Measurements from ENCODE around the gene KYNU.

Gene KYNU

DNA sequence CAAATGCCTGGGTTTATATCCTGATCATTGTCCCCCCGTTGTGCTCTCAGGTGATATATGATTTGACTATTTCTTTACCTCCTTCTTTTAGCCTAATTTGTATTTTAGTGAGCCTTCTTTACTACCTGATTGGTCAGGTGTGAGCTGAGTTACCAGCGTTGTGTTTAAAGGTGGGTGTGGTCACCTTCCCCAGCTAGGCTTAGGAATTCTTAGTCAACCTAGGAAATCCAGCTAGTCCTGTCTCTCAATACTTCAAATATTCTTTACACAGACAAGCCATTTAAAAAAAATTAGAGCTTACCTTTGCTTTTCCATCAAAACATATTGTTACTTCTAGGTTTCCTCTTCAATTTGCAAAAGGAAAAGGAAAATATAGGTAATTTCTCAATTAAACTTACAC is 30.2 kb downstream of the KYNU start:
- DNase-seq (ENCODE audit: extremely low read depth, low read depth) = no peak
- TF ChIP-seq, protein P1, sequence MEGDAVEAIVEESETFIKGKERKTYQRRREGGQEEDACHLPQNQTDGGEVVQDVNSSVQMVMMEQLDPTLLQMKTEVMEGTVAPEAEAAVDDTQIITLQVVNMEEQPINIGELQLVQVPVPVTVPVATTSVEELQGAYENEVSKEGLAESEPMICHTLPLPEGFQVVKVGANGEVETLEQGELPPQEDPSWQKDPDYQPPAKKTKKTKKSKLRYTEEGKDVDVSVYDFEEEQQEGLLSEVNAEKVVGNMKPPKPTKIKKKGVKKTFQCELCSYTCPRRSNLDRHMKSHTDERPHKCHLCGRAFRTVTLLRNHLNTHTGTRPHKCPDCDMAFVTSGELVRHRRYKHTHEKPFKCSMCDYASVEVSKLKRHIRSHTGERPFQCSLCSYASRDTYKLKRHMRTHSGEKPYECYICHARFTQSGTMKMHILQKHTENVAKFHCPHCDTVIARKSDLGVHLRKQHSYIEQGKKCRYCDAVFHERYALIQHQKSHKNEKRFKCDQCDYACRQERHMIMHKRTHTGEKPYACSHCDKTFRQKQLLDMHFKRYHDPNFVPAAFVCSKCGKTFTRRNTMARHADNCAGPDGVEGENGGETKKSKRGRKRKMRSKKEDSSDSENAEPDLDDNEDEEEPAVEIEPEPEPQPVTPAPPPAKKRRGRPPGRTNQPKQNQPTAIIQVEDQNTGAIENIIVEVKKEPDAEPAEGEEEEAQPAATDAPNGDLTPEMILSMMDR (IDR thresholded peaks at IDR 0.05; ENCODE audit: low read depth, low read length, missing control alignments) = no peak
- no peak overlapping the region for H3K4me3 ChIP-seq (replicated peaks; ENCODE audit: low read depth, low read length)

DNA sequence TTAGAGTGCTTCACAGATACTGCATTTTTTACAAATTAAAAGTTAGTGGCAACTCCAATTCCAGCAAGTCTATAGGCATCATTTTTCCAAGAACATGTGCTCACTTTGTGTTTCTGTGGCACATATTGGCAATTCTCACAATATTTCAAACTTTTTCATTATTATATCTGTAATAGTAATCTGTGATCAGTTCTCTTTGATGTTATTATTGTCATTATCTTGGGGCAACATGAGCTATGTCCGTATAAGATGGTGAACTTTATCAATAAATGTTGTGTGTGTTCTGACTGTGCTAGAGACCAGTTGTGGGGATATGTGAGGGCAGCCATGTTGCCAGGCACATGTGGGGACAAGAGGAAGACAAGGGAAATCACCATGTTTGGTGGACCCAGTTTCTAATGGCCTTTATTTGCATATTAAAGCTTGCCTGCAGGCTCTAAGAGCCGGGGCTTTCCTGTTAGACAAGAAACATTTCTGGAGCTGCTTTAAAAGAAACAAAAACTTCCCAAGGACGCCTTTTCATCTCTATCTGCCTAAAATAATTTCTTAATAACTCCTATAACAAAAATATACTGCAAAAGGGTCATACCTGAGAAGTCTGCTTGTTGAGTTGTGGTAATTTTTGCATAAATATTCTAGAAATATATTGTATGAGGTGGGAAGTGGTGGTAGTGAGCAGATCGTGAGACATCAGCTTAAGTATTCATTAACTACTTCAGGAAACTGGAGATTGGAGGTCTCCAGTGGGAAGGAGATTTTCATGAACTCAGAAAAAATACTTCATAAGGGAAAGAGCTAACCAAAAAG is 37.2 kb downstream of the KYNU start:
- no peak for DNase-seq (ENCODE audit: extremely low read depth, low read depth)
- TF ChIP-seq, protein P1 (IDR thresholded peaks at IDR 0.05; ENCODE audit: low read depth, low read length, missing control alignments) = no peak
- no peak overlapping the region for H3K4me3 ChIP-seq (replicated peaks; ENCODE audit: low read depth, low read length)

DNA sequence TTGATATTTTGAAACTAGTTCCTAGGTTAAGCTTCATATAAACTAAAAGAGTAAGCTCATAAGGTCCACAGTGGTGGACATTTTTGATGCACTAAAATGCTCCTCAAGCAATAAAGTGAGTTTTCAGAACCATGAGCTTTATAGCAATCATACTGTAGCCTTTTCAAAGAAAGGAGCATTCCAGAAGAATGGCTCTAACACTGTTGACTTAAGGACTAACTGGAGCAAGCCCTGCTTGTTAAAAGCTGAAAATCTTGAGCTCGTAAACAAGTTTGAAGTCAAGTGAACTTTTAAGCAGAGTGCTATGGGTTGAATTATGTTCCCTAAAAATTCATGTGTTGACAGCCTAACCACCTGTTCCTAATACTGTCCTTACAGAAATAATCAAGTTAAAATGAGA is 38.0 kb downstream of the KYNU start:
- TF ChIP-seq, protein P1 (IDR thresholded peaks at IDR 0.05; ENCODE audit: low read depth, low read length, missing control alignments) = no peak
- H3K4me3 ChIP-seq (replicated peaks; ENCODE audit: low read depth, low read length) = no peak overlapping the region
- DNase-seq (ENCODE audit: extremely low read depth, low read depth) = no peak

DNA sequence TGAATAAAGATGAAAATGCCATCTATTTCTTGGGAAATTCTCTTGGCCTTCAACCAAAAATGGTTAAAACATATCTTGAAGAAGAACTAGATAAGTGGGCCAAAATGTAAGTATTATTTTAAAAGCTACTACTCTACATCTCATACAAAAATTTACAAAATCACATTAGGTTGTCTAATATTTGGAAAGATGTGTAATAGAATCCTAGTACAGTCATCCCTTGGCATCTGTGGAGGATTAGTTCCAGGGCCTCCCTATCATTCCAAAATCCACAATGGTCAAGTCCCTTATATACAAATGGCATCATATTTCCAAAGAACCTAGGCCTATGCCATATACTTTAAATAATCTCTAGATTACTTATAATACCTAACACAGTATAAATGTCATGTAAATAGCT is 41.2 kb downstream of the KYNU start:
- no peak overlapping the region for H3K4me3 ChIP-seq (replicated peaks; ENCODE audit: low read depth, low read length)
- no peak for DNase-seq (ENCODE audit: extremely low read depth, low read depth)
- TF ChIP-seq, protein P1 (IDR thresholded peaks at IDR 0.05; ENCODE audit: low read depth, low read length, missing control alignments) = no peak

DNA sequence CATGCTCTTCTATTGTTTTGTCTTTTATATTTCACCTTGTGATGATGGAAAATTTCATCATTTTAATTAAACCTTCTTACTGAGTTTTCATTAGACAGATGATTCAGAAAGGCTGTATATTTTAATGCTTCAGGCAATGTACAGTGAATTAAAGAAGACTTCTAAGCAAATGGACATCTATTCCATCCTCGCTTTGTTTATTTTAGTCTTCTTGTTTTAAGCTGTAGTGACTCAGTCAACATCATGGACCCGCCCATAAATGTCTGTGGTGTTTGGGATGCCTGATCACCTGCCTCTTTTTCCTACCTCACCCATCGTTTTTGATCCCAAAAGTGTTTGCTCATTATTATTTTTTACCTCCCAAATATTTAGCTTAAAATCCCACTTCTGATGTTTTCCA is 43.1 kb downstream of the KYNU start:
- no peak for DNase-seq (ENCODE audit: extremely low read depth, low read depth)
- TF ChIP-seq, protein P1 (IDR thresholded peaks at IDR 0.05; ENCODE audit: low read depth, low read length, missing control alignments) = no peak
- H3K4me3 ChIP-seq (replicated peaks; ENCODE audit: low read depth, low read length) = no peak overlapping the region

DNA sequence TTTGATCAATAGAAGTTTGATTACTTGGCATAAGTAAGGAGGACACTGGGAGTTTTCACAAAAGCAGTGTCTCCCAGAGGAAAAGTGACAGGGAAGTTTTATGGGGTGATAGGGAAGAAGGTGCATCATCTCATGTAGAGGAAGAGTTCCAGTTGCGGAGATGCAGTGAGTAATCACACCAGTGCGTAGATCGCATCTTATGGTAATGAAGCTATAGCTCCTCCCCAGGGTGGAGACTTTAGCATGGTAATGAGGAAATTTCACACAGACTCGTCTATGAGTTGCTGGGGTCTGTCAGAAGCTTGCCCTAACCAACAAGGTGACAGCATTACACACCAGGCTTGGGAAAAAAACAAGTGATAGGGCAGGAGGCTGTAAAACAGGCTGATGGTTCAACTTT is 49.0 kb downstream of the KYNU start:
- no peak for DNase-seq (ENCODE audit: extremely low read depth, low read depth)
- H3K4me3 ChIP-seq (replicated peaks; ENCODE audit: low read depth, low read length) = no peak overlapping the region
- TF ChIP-seq, protein P1 (IDR thresholded peaks at IDR 0.05; ENCODE audit: low read depth, low read length, missing control alignments) = no peak

All from HFF-Myc (cell line).